K562 (cell line): Measurements from ENCODE around the gene TMEM123. TPM values are rescaled to one million over a fixed set of nuclear protein-coding genes. Genes with fewer than 3 reads are reported as not detected.
A peak's percentile ranks its signal among the peaks of the same experiment; 100 is the strongest.

Source experiments
- ATAC-seq: fragments of 200-7000 bp; cut with Tn5 transposase; 3 replicates; pipeline ENCODE4 v1.9.1; 2020; ENCODE audit warnings: moderate library complexity
- BruUV-seq: library from RNA; stranded (reverse); fragments of 400-500 nt; replicated peaks from 2 replicates; lab custom pipeline; 2021; lab: Mats Ljungman, UMichigan
- CTCF ChIA-PET: fragments of 300-600 bp; formaldehyde crosslinking; extraction: SDS; loops from one replicate; lab custom pipeline; 2021; ENCODE audit warnings: low intra/inter-chr PET ratio; lab: Yijun Ruan, JAX
- POLR2A ChIA-PET: fragments of 300-600, 350-650 bp; sonication (Branson Sonifier 250); formaldehyde crosslinking; extraction: SDS; loops from one replicate; lab custom pipeline; 2021; ENCODE audit warnings: antibody characterized with exemption, inconsistent platforms; lab: Yijun Ruan, JAX
- DNase-seq, 4 experiments: peaks; one replicate each; pipeline versions ENCODE4 v3.0.0 to v3.0.0-alpha.2; 2011 to 2018; ENCODE audit warnings: low spot score in 3 of 4, mixed read lengths in 3 of 4; ENCODE audit errors: extremely low read depth in 1 of 4
- FAIRE-seq: peaks from 2 replicates; lab custom pipeline; 2011; peaks lifted over from hg19 to GRCh38; lab: Jason Lieb, UNC
- H2AFZ ChIP-seq: 2 replicates; pipeline ENCODE4 v1.6.0; 2011; ENCODE audit warnings: low read depth, low read length, control low read depth, inconsistent platforms
- H3K27ac ChIP-seq: fragments of 200-600 bp; 3 replicates; pipeline ENCODE4 v1.8.0; 2011; ENCODE audit warnings: low read depth, mild to moderate bottlenecking, control low read depth, inconsistent platforms, low read length, moderate library complexity, mixed read lengths; ENCODE audit errors: extremely low read depth
- H3K27me3 ChIP-seq, 2 experiments: fragments of 300-600 bp in 1 of 2; 2 replicates in 1 of 2; 3 replicates in 1 of 2; pipeline versions ENCODE4 v1.6.0 to v1.8.0; 2011; ENCODE audit warnings: inconsistent platforms in 2 of 2, low read length in 2 of 2, mild to moderate bottlenecking in 1 of 2, mixed read lengths in 1 of 2, moderate library complexity in 1 of 2; ENCODE audit not compliant: control insufficient read depth in 2 of 2, insufficient read depth in 2 of 2
- H3K36me3 ChIP-seq: fragments of 300-600 bp; 3 replicates; pipeline ENCODE4 v1.8.0; 2011; ENCODE audit warnings: mild to moderate bottlenecking, low read length, inconsistent platforms; ENCODE audit not compliant: control insufficient read depth, insufficient read depth
- H3K4me1 ChIP-seq, 2 experiments: fragments of 200-600 bp in 1 of 2; replicated peaks in 1 of 2; 2 replicates in 1 of 2; 3 replicates in 1 of 2; pipeline versions ENCODE4 v1.5.1 to v1.8.0; 2011; ENCODE audit warnings: inconsistent platforms in 2 of 2, low read length in 2 of 2, mild to moderate bottlenecking in 1 of 2, mixed read lengths in 1 of 2, moderate library complexity in 1 of 2; ENCODE audit not compliant: control insufficient read depth in 2 of 2, insufficient read depth in 2 of 2
- H3K4me2 ChIP-seq: 2 replicates; pipeline ENCODE4 v1.6.1; 2011; ENCODE audit warnings: low read length, control low read depth, inconsistent platforms, mixed read lengths; ENCODE audit not compliant: insufficient read depth
- H3K4me3 ChIP-seq: fragments of 200-600 bp; sonication (generic), shearing (Covaris generic); 2 replicates; pipeline ENCODE4 v1.5.1; 2016; ENCODE audit warnings: control low read depth, inconsistent platforms
- H3K79me2 ChIP-seq: fragments of 200-600 bp; 3 replicates; pipeline ENCODE4 v1.8.0; 2011; ENCODE audit warnings: low read length, inconsistent platforms; ENCODE audit not compliant: control insufficient read depth, insufficient read depth
- H3K9ac ChIP-seq, 2 experiments: 2 replicates each; pipeline versions ENCODE4 v1.6.0 to v1.6.1; 2011; ENCODE audit warnings: low read depth in 2 of 2, low read length in 2 of 2, control low read depth in 1 of 2, inconsistent platforms in 1 of 2, mild to moderate bottlenecking in 1 of 2, mixed read lengths in 1 of 2; ENCODE audit not compliant: insufficient read depth in 1 of 2
- H3K9me1 ChIP-seq: one replicate; pipeline ENCODE4 v1.6.0; 2011; ENCODE audit warnings: inconsistent platforms, mild to moderate bottlenecking, low read length, moderate library complexity; ENCODE audit not compliant: control insufficient read depth, insufficient read depth
- H3K9me3 ChIP-seq: replicated peaks from 2 replicates; pipeline ENCODE4 v1.5.1; 2011; ENCODE audit warnings: low read depth, low read length, inconsistent platforms; ENCODE audit not compliant: control insufficient read depth, insufficient read depth
- H4K20me1 ChIP-seq: replicated peaks from 2 replicates; pipeline ENCODE4 v1.6.1; 2011; ENCODE audit warnings: low read length, inconsistent platforms, mixed read lengths; ENCODE audit not compliant: control insufficient read depth, insufficient read depth
- CAMTA2 ChIP-seq: fragments of 250-450 bp; sonication (Bioruptor Pico); conservative IDR thresholded peaks from 2 replicates; pipeline ENCODE4 v1.5.1; 2022
- CEBPB ChIP-seq: fragments of 450-650 bp; IDR thresholded peaks from 2 replicates; pipeline ENCODE4 v1.6.1; 2016; ENCODE audit warnings: missing genetic modification characterization, missing compliant biosample characterization
- CEBPG ChIP-seq, 3 experiments: fragments of 200-800 bp in 1 of 3; sonication (Bioruptor generic) in 1 of 3; sonication (generic) in 1 of 3; formaldehyde crosslinking in 1 of 3; IDR thresholded peaks in 2 of 3; conservative IDR thresholded peaks in 1 of 3; 2 replicates each; pipeline versions ENCODE4 v1.6.1 to v1.8.0; 2016 to 2022; ENCODE audit warnings: missing compliant biosample characterization in 2 of 3, missing genetic modification characterization in 2 of 3, mild to moderate bottlenecking in 1 of 3, missing genetic modification reagents in 1 of 3
- ZBTB8A ChIP-seq: fragments of 450-650 bp; IDR thresholded peaks from 2 replicates; pipeline ENCODE4 v1.6.1; 2018; ENCODE audit warnings: mild to moderate bottlenecking, moderate library complexity; ENCODE audit not compliant: partially characterized antibody
- ZNF347 ChIP-seq: fragments of 450-650 bp; formaldehyde crosslinking; IDR thresholded peaks from 2 replicates; pipeline ENCODE4 v1.4.0; 2020; ENCODE audit warnings: low read depth, mild to moderate bottlenecking, moderate library complexity
- ZNF589 ChIP-seq: fragments of 200-800 bp; sonication (Bioruptor generic); IDR thresholded peaks from 2 replicates; pipeline ENCODE4 v1.6.1; 2016; ENCODE audit warnings: low read depth, missing genetic modification characterization, missing compliant biosample characterization
- ZSCAN32 ChIP-seq: fragments of 450-650 bp; formaldehyde crosslinking; IDR thresholded peaks from 2 replicates; pipeline ENCODE4 v1.4.0; 2020; ENCODE audit warnings: mild to moderate bottlenecking, moderate library complexity
- WGBS: fragments of 100-300 bp; shearing (Covaris generic); methylation state at CpG from one replicate; pipeline ENCODE4 v1.1.6; 2016; ENCODE audit warnings: low coverage, mixed read lengths; ENCODE audit not compliant: insufficient coverage; ENCODE audit errors: missing lambda C conversion rate; 5-methylcytosine and 5-hydroxymethylcytosine counted together
- in situ Hi-C: fragments of 300-500 bp; cut with MboI; formaldehyde crosslinking; loops from 4 replicates; pipeline ENCODE4 v1.15.0; 2018; ENCODE audit warnings: inconsistent platforms, mixed read lengths
- intact Hi-C: fragments of 100-400 bp; cut with micrococcal nuclease; formaldehyde crosslinking; loops from 2 replicates; pipeline ENCODE4 v1.14.2; 2022
- polyA plus RNA-seq, 8 experiments: library from polyadenylated mRNA; depleted of rRNA in 4 of 8; stranded (reverse) in 5 of 8; unstranded in 3 of 8; fragments of >200 nt; fragmentation: Nextera tagmentation in 2 of 8; fragmentation: Illumina TruSeq in 1 of 8; extraction: Ambion mirVana in 2 of 8; extraction: Trizol in 1 of 8; gene quantifications; 2 replicates each; pipeline versions ENCODE4 v1.2.1 to v1.2.3, GENCODE V29; 2011 to 2014; ENCODE audit warnings: inconsistent platforms in 1 of 8, missing spikeins in 1 of 8
- total RNA-seq, 7 experiments: library from RNA; depleted of rRNA in 6 of 7; stranded (reverse); fragments of >200 nt in 6 of 7; fragmentation: Illumina TruSeq in 2 of 7; extraction: Trizol in 2 of 7; gene quantifications; 2 replicates each; pipeline versions ENCODE4 v1.2.1 to v1.2.3, GENCODE V29; 2011 to 2021; ENCODE audit warnings: low replicate concordance in 1 of 7
- TF ChIP-seq, protein P1 (sequence below): sonication (generic); formaldehyde crosslinking; IDR thresholded peaks from 2 replicates; pipeline ENCODE4 v1.8.1; 2023; ENCODE audit warnings: mild to moderate bottlenecking, missing genetic modification reagents

Gene TMEM123
- total and polyA plus RNA-seq, 9 of the 15 experiments (the other 6 are each of a cell fraction or from before 2014, with no cell fraction given), result 19.8 to 344 (median 82.4) TPM

DNA sequence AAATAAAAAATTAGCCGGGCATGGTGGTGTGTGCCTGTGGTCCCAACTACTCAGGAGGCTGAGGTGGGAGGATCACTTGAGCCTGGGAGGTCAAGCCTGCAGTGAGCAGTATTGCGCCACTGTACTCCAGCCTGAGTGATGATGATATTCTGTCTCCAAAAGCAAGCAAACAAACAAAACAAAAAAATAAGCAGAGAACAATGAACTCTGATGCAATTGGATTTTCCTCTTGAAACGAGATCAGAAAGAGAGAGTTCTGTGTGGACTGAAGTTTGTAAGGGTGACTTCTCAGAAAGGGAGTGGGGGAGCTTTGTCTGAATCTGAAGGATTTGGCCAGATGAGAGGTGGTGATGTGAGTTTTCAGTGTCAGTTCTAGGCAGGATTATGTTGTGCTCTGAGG is 6.0 kb upstream of the TMEM123 start:
- H4K20me1 ChIP-seq, result no peaks in the 10 kb centered on the region
- ChIA-PET POLR2A (no interaction called here), CTCF (no interaction called here)
- peaks cover 0 to 3% of the 10 kb centered on the region in 2 experiments; a peak in 3 of 5 replicates for H3K4me1 ChIP-seq
- H2AFZ ChIP-seq, result no peak overlapping the region; the same call in 1 of the 2 replicates
- FAIRE-seq, result no peak
- H3K4me2 ChIP-seq, result no peak overlapping the region
- H3K27ac ChIP-seq, result no peak overlapping the region
- no peaks in the 10 kb centered on the region for H3K9me3 ChIP-seq
- WGBS, result 32% methylated on average over 3 of the region's 3 CpGs
- DNase-seq, result no peak
- intact Hi-C loops (no loop called here), in situ Hi-C loops (no loop called here)
- no peaks in the 10 kb centered on the region for H3K79me2 ChIP-seq
- ATAC-seq, result 0 out of 3 replicates have a peak, but pooled peaks have one; percentile 14
- no peak overlapping the region for H3K9ac ChIP-seq
- no peaks in the 10 kb centered on the region for H3K9me1 ChIP-seq
- no TSS peak for BruUV-seq
- no peak overlapping the region for H3K4me3 ChIP-seq
- no peaks in the 10 kb centered on the region for H3K36me3 ChIP-seq
- H3K27me3 ChIP-seq, result no peaks in the 10 kb centered on the region
- TF ChIP-seq ZNF589, result no peak
- TF ChIP-seq ZNF347 (CRISPR knock-in tag), result no peak
- peak; percentile 72 for TF ChIP-seq CEBPB (tag)
- no peak for TF ChIP-seq CAMTA2
- TF ChIP-seq CEBPG (CRISPR knock-in tag; IDR thresholded peaks at IDR 0.05), result no peak
- TF ChIP-seq CEBPG (tag; conservative IDR thresholded peaks at IDR 0.05 in 1 of 2, IDR thresholded peaks at IDR 0.05 in 1 of 2), result peak; percentile 23 to 26; a peak in 1 of 4 replicates
- TF ChIP-seq, protein P1, sequence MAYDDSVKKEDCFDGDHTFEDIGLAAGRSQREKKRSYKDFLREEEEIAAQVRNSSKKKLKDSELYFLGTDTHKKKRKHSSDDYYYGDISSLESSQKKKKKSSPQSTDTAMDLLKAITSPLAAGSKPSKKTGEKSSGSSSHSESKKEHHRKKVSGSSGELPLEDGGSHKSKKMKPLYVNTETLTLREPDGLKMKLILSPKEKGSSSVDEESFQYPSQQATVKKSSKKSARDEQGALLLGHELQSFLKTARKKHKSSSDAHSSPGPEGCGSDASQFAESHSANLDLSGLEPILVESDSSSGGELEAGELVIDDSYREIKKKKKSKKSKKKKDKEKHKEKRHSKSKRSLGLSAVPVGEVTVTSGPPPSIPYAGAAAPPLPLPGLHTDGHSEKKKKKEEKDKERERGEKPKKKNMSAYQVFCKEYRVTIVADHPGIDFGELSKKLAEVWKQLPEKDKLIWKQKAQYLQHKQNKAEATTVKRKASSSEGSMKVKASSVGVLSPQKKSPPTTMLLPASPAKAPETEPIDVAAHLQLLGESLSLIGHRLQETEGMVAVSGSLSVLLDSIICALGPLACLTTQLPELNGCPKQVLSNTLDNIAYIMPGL (CRISPR knock-in tag), result no peak
- TF ChIP-seq ZSCAN32, result no peak
- TF ChIP-seq ZBTB8A, result no peak
